ENCODE data around the gene BBS9. TPM values are rescaled to one million over a fixed set of nuclear protein-coding genes. Genes with fewer than 3 reads are reported as not detected.

The BBS9 gene
- total and polyA plus RNA-seq, 2 donors (not counting 3 experiments of a cell fraction or from before 2014, with no cell fraction given) = 5.7 to 17.4 TPM

DNA sequence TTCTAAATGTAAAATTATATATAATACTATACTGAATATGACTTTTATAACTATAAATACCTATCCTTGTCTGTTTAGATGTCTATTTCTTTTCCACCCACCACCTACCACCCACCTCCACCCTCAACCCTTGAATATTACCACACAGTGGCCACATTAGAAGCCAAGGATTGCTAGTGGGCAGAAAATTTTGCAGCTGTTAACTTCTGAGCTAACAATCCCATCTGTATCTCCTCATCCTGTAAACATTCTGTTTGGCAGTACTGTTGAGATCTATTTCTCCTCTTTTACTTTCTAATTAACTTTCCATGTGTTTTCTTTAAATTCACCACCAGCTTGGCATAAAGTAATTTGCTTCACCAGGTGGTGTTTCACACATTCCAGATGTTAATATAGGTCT is 494.9 kb downstream of the BBS9 start:
- intact Hi-C loops (cut with micrococcal nuclease) (no loop called here), dilution Hi-C loops (cut with MboI; ENCODE audit: extremely low pct_ligation_motif_present, low sequenced_read_pairs) (no loop called here)
- TF ChIP-seq, protein P1, sequence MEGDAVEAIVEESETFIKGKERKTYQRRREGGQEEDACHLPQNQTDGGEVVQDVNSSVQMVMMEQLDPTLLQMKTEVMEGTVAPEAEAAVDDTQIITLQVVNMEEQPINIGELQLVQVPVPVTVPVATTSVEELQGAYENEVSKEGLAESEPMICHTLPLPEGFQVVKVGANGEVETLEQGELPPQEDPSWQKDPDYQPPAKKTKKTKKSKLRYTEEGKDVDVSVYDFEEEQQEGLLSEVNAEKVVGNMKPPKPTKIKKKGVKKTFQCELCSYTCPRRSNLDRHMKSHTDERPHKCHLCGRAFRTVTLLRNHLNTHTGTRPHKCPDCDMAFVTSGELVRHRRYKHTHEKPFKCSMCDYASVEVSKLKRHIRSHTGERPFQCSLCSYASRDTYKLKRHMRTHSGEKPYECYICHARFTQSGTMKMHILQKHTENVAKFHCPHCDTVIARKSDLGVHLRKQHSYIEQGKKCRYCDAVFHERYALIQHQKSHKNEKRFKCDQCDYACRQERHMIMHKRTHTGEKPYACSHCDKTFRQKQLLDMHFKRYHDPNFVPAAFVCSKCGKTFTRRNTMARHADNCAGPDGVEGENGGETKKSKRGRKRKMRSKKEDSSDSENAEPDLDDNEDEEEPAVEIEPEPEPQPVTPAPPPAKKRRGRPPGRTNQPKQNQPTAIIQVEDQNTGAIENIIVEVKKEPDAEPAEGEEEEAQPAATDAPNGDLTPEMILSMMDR (IDR thresholded peaks at IDR 0.05; ENCODE audit: extremely low read depth in 1 of 2, insufficient read depth in 1 of 2, low read depth in 1 of 2, low read length in 2 of 2) = no peak
- no peak for TF ChIP-seq GATA2 (IDR thresholded peaks at IDR 0.05; ENCODE audit: insufficient read depth, insufficient read length, low read depth, low read length)
- no peak for TF ChIP-seq POLR2A (IDR thresholded peaks at IDR 0.05; ENCODE audit: low read depth, low read length)
- DNase-seq (ENCODE audit: low read depth, low spot score) (no peak), FAIRE-seq (no peak)
- H3K9ac ChIP-seq (replicated peaks; ENCODE audit: extremely low read depth, insufficient read depth, low read length) = no peak overlapping the region
- no peaks in the 10 kb centered on the region for H4K20me1 ChIP-seq (replicated peaks; ENCODE audit: control insufficient read depth, extremely low read depth, insufficient read depth, low read length)
- H3K4me2 ChIP-seq (ENCODE audit: insufficient read depth, low read length) = no peak overlapping the region
- CTCF ChIA-PET = no interaction called here
- POLR2A ChIA-PET = no interaction called here
- H3K79me2 ChIP-seq (ENCODE audit: control insufficient read depth, insufficient read depth, low read length) = no peaks in the 10 kb centered on the region
- no TSS peak for BruUV-seq (replicated peaks)
- no peak overlapping the region for H3K4me3 ChIP-seq (replicated peaks in 1 of 3; ENCODE audit: insufficient read depth in 1 of 3, low read depth in 1 of 3, low read length in 3 of 3)
- H3K27me3 ChIP-seq (ENCODE audit: control insufficient read depth in 2 of 2, insufficient read depth in 2 of 2, low read length in 2 of 2) = no peaks in the 10 kb centered on the region
- no peaks in the 10 kb centered on the region for H3K9me1 ChIP-seq (replicated peaks; ENCODE audit: control insufficient read depth, extremely low read depth, insufficient read depth, low read length)
- H2AFZ ChIP-seq (ENCODE audit: low read depth, low read length) = no peak overlapping the region
- H3K27ac ChIP-seq (ENCODE audit: insufficient read depth, low read depth, low read length) = no peak overlapping the region
- no peaks in the 10 kb centered on the region for H3K36me3 ChIP-seq (ENCODE audit: control insufficient read depth in 2 of 2, extremely low read depth in 1 of 2, insufficient read depth in 2 of 2, low read length in 2 of 2)
- no peaks in the 10 kb centered on the region for H3K9me3 ChIP-seq (replicated peaks; ENCODE audit: control insufficient read depth, insufficient read depth, low read length)
- no peaks in the 10 kb centered on the region for H3K4me1 ChIP-seq (ENCODE audit: control insufficient read depth, extremely low read depth, insufficient read depth, low read length)

DNA sequence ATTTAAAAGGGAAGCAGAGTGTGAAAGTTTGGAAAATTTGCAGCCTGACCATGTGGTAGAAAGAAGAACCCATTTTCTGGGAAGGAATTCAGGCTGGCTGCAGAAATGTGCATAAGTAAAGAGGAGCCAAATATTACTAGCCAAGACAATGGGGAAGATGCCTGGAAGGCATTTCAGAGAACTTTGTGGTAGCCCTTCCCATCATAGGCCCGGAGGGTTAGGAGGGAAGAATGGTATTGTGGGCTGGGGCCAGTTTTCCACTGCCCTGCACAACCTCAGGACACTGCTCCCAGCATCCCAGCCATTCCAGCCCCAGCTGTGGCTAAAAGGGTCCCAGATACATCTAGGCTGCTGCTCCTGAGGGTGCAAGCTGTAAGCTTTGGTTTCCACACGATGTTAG is 497.5 kb downstream of the BBS9 start:
- Histone ChIP-seq H3K9ac (replicated peaks; ENCODE audit: extremely low read depth, insufficient read depth, low read length) (no peak overlapping the region), H3K9me1 (replicated peaks; ENCODE audit: control insufficient read depth, extremely low read depth, insufficient read depth, low read length) (no peaks in the 10 kb centered on the region), H3K4me2 (ENCODE audit: insufficient read depth, low read length) (no peak overlapping the region), H3K27ac (ENCODE audit: insufficient read depth, low read depth, low read length) (no peak overlapping the region), H3K79me2 (ENCODE audit: control insufficient read depth, insufficient read depth, low read length) (no peaks in the 10 kb centered on the region), H4K20me1 (replicated peaks; ENCODE audit: control insufficient read depth, extremely low read depth, insufficient read depth, low read length) (no peaks in the 10 kb centered on the region), H3K27me3 (ENCODE audit: control insufficient read depth in 2 of 2, insufficient read depth in 2 of 2, low read length in 2 of 2) (no peaks in the 10 kb centered on the region), H3K4me1 (ENCODE audit: control insufficient read depth, extremely low read depth, insufficient read depth, low read length) (no peaks in the 10 kb centered on the region), H3K4me3 (replicated peaks in 1 of 3; ENCODE audit: insufficient read depth in 1 of 3, low read depth in 1 of 3, low read length in 3 of 3) (no peak overlapping the region), H2AFZ (ENCODE audit: low read depth, low read length) (no peak overlapping the region), H3K36me3 (ENCODE audit: control insufficient read depth in 2 of 2, extremely low read depth in 1 of 2, insufficient read depth in 2 of 2, low read length in 2 of 2) (no peaks in the 10 kb centered on the region), H3K9me3 (replicated peaks; ENCODE audit: control insufficient read depth, insufficient read depth, low read length) (no peaks in the 10 kb centered on the region)
- ChIA-PET POLR2A (no interaction called here), CTCF (no interaction called here)
- DNase-seq (ENCODE audit: low read depth, low spot score) = no peak
- intact Hi-C loops (cut with micrococcal nuclease) = no loop called here
- dilution Hi-C loops (cut with MboI; ENCODE audit: extremely low pct_ligation_motif_present, low sequenced_read_pairs) = no loop called here
- no peak for TF ChIP-seq FOS (IDR thresholded peaks at IDR 0.05; ENCODE audit: borderline replicate concordance, insufficient read depth, low read length)
- TF ChIP-seq MYC (IDR thresholded peaks at IDR 0.05; ENCODE audit: low read depth, low read length) = no peak
- TF ChIP-seq EZH2 (IDR thresholded peaks at IDR 0.05; ENCODE audit: borderline replicate concordance, low read depth, low read length, severe bottlenecking) = no peak
- no peak for TF ChIP-seq POLR2A (IDR thresholded peaks at IDR 0.05; ENCODE audit: low read depth, low read length)
- TF ChIP-seq JUN (IDR thresholded peaks at IDR 0.05; ENCODE audit: borderline replicate concordance, insufficient read depth, insufficient read length, low read depth) = no peak
- TF ChIP-seq, protein P2, sequence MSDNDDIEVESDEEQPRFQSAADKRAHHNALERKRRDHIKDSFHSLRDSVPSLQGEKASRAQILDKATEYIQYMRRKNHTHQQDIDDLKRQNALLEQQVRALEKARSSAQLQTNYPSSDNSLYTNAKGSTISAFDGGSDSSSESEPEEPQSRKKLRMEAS (IDR thresholded peaks at IDR 0.05; ENCODE audit: insufficient read depth, insufficient read length) = no peak
- no peak for TF ChIP-seq GATA2 (IDR thresholded peaks at IDR 0.05; ENCODE audit: insufficient read depth, insufficient read length, low read depth, low read length)
- TF ChIP-seq POLR2AphosphoS5 (IDR thresholded peaks at IDR 0.05; ENCODE audit: insufficient read depth, low read depth, low read length) = no peak
- TF ChIP-seq, protein P1 (IDR thresholded peaks at IDR 0.05; ENCODE audit: extremely low read depth in 1 of 2, insufficient read depth in 1 of 2, low read depth in 1 of 2, low read length in 2 of 2) = no peak
- no TSS peak for BruUV-seq (replicated peaks)
- no peak for FAIRE-seq

All from endothelial cell of umbilical vein (primary cell).